Endothelial cell of umbilical vein (primary cell): ENCODE results near the gene RBM44.

ENCODE experiments used
- EZH2 ChIP-seq: IDR thresholded peaks from 2 replicates; pipeline ENCODE4 v1.6.1; 2012; ENCODE audit warnings: borderline replicate concordance, low read depth, mild to moderate bottlenecking, moderate library complexity, low read length, inconsistent platforms; ENCODE audit not compliant: severe bottlenecking
- GATA2 ChIP-seq: IDR thresholded peaks from 2 replicates; pipeline ENCODE4 v1.7.0; 2011; ENCODE audit warnings: low read depth, mild to moderate bottlenecking, moderate library complexity, mixed read lengths, low read length; ENCODE audit not compliant: insufficient read length, insufficient read depth
- JUN ChIP-seq: IDR thresholded peaks from 2 replicates; pipeline ENCODE4 v1.6.1; 2011; ENCODE audit warnings: borderline replicate concordance, low read depth; ENCODE audit not compliant: insufficient read length, insufficient read depth
- MYC ChIP-seq: IDR thresholded peaks from one replicate; pipeline ENCODE4 v1.6.1; 2011; ENCODE audit warnings: mild to moderate bottlenecking, low read depth, low read length
- POLR2A ChIP-seq: IDR thresholded peaks from 2 replicates; pipeline ENCODE4 v1.6.1; 2012; ENCODE audit warnings: low read depth, mild to moderate bottlenecking, control low read depth, low read length
- POLR2AphosphoS5 ChIP-seq: IDR thresholded peaks from 2 replicates; pipeline ENCODE4 v1.6.1; 2012; ENCODE audit warnings: low read depth, mild to moderate bottlenecking, control low read depth, low read length, moderate library complexity; ENCODE audit not compliant: insufficient read depth
- TF ChIP-seq, protein P1 (sequence below), 2 donors: IDR thresholded peaks; 1 replicate in 1 of 2; 2 replicates in 1 of 2; pipeline ENCODE4 v1.5.1; 2011; ENCODE audit warnings: low read length in 2 of 2, mild to moderate bottlenecking in 2 of 2, moderate library complexity in 2 of 2, control low read depth in 1 of 2, inconsistent platforms in 1 of 2, low read depth in 1 of 2; ENCODE audit not compliant: insufficient read depth in 1 of 2; ENCODE audit errors: extremely low read depth in 1 of 2
- TF ChIP-seq, protein P2 (sequence below): IDR thresholded peaks from 2 replicates; pipeline ENCODE4 v1.6.1; 2011; ENCODE audit not compliant: insufficient read depth, insufficient read length

DNA sequence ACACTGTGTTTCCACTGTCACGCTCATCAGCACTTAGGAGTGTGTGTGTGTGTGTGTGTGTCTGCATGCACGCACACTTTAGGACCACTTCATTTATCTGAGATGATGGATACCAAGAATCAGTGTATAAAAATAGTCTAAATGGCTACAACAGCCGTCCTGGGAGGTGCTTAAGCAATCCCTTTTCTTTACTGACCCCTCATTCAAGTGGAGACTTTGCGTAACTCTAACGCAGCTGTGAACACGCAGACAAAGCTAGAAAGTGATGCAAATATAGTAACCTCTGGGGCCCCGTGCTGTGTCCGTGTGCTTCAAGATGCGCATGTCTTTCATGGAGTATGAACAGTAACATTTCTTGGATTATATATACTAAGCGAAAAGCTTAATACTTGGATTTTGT is 40.4 kb upstream of the RBM44 start:
- TF ChIP-seq, protein P1, sequence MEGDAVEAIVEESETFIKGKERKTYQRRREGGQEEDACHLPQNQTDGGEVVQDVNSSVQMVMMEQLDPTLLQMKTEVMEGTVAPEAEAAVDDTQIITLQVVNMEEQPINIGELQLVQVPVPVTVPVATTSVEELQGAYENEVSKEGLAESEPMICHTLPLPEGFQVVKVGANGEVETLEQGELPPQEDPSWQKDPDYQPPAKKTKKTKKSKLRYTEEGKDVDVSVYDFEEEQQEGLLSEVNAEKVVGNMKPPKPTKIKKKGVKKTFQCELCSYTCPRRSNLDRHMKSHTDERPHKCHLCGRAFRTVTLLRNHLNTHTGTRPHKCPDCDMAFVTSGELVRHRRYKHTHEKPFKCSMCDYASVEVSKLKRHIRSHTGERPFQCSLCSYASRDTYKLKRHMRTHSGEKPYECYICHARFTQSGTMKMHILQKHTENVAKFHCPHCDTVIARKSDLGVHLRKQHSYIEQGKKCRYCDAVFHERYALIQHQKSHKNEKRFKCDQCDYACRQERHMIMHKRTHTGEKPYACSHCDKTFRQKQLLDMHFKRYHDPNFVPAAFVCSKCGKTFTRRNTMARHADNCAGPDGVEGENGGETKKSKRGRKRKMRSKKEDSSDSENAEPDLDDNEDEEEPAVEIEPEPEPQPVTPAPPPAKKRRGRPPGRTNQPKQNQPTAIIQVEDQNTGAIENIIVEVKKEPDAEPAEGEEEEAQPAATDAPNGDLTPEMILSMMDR (IDR thresholded peaks at IDR 0.05; ENCODE audit: extremely low read depth in 1 of 2, insufficient read depth in 1 of 2, low read depth in 1 of 2, low read length in 2 of 2): no peak
- TF ChIP-seq POLR2AphosphoS5: no peak
- TF ChIP-seq EZH2: no peak
- no peak for TF ChIP-seq POLR2A
- TF ChIP-seq, protein P2, sequence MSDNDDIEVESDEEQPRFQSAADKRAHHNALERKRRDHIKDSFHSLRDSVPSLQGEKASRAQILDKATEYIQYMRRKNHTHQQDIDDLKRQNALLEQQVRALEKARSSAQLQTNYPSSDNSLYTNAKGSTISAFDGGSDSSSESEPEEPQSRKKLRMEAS: no peak
- TF ChIP-seq MYC: no peak
- no peak for TF ChIP-seq GATA2
- no peak for TF ChIP-seq JUN
